HEK293T (cell line): ENCODE results near the gene SCARB1.

Source experiments
- CTCF ChIA-PET: fragments of 350-600 bp; formaldehyde crosslinking; extraction: SDS; loops from one replicate; lab custom pipeline; 2021; ENCODE audit warnings: antibody characterized with exemption, inconsistent platforms; lab: Yijun Ruan, JAX
- POLR2A ChIA-PET: fragments of 350-600 bp; formaldehyde crosslinking; extraction: SDS; loops from one replicate; lab custom pipeline; 2020; ENCODE audit warnings: antibody characterized with exemption, inconsistent platforms; lab: Yijun Ruan, JAX
- DNase-seq: peaks from one replicate; pipeline ENCODE4 v3.0.0; 2012; ENCODE audit warnings: mixed read lengths; ENCODE audit errors: extremely low spot score
- ARNT ChIP-seq: fragments of 450-650 bp; IDR thresholded peaks from 2 replicates; pipeline ENCODE4 v1.6.1; 2017; ENCODE audit warnings: mild to moderate bottlenecking
- BHLHE40 ChIP-seq: fragments of 450-650 bp; IDR thresholded peaks from 2 replicates; pipeline ENCODE4 v1.6.1; 2016; ENCODE audit warnings: mild to moderate bottlenecking, moderate library complexity, borderline replicate concordance
- CTBP1 ChIP-seq: fragments of 450-650 bp; IDR thresholded peaks from 2 replicates; pipeline ENCODE4 v1.6.1; 2016; ENCODE audit warnings: borderline replicate concordance
- ELF4 ChIP-seq: fragments of 450-650 bp; IDR thresholded peaks from 2 replicates; pipeline ENCODE4 v1.6.1; 2017; ENCODE audit warnings: antibody characterized with exemption
- FOXA1 ChIP-seq: fragments of 450-650 bp; IDR thresholded peaks from 2 replicates; pipeline ENCODE4 v1.6.1; 2016; ENCODE audit warnings: mild to moderate bottlenecking
- FOXK2 ChIP-seq: fragments of 450-650 bp; IDR thresholded peaks from 2 replicates; pipeline ENCODE4 v1.6.1; 2016; ENCODE audit warnings: mild to moderate bottlenecking
- FOXM1 ChIP-seq: fragments of 450-650 bp; IDR thresholded peaks from 2 replicates; pipeline ENCODE4 v1.6.1; 2017; ENCODE audit warnings: mild to moderate bottlenecking, borderline replicate concordance
- HDGF ChIP-seq: fragments of 450-650 bp; IDR thresholded peaks from 2 replicates; pipeline ENCODE4 v1.6.1; 2017; ENCODE audit warnings: antibody characterized with exemption, borderline replicate concordance
- L3MBTL2 ChIP-seq: fragments of 450-650 bp; conservative IDR thresholded peaks from 2 replicates; pipeline ENCODE4 v1.6.1; 2016; ENCODE audit warnings: mild to moderate bottlenecking
- LEF1 ChIP-seq: fragments of 450-650 bp; IDR thresholded peaks from 2 replicates; pipeline ENCODE4 v1.6.1; 2017; ENCODE audit warnings: mild to moderate bottlenecking, borderline replicate concordance
- NFRKB ChIP-seq: fragments of 450-650 bp; IDR thresholded peaks from 2 replicates; pipeline ENCODE4 v1.6.1; 2016; ENCODE audit warnings: mild to moderate bottlenecking, moderate library complexity
- SP1 ChIP-seq: fragments of 450-650 bp; IDR thresholded peaks from 2 replicates; pipeline ENCODE4 v1.6.1; 2017
- SUZ12 ChIP-seq: fragments of 450-650 bp; IDR thresholded peaks from 2 replicates; pipeline ENCODE4 v1.6.1; 2016; ENCODE audit warnings: mild to moderate bottlenecking
- TARDBP ChIP-seq: fragments of 450-650 bp; IDR thresholded peaks from 2 replicates; pipeline ENCODE4 v1.6.1; 2016
- ZNF384 ChIP-seq: fragments of 450-650 bp; IDR thresholded peaks from 2 replicates; pipeline ENCODE4 v1.6.1; 2016
- TF ChIP-seq, protein P1 (sequence below): fragments of 450-650 bp; IDR thresholded peaks from 2 replicates; pipeline ENCODE4 v1.6.1; 2016

The SCARB1 gene

GRCh38 chr12:124736115-124737039 lies 127.3 kb downstream of the SCARB1 start:
- POLR2A ChIA-PET: no interaction called here
- CTCF ChIA-PET: no interaction called here
- DNase-seq: no peak
- TF ChIP-seq ELF4 (no peak), CTBP1 (no peak), L3MBTL2 (no peak), HDGF (no peak), TARDBP (no peak)

DNA sequence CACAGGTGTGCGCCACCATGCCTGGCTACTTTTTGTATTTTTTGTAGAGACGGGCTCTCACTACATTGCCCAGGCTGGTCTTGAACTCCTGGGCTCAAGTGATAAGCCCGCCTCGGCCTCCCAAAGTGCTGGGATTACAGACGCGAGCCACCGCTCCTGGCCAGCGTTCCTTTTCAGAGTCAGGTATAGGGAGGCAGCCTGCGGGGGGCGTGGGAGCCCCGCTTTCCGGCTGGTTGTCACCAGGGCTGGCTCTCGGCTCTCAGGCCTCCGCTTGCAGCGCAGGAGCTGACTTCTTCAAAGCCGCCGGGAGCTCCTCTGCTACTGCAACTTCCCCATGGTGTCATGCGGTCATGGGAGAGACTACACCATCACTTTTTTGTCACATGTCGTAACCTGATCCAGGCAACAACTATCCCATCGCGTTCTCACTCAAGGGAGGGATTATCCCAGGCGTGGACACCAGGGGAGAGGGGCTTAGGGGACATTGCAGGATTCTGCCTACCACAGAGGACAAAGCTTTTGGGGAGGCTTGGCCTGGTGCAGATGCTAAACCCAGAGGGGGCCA lies 129.4 kb downstream of the SCARB1 start:
- DNase-seq: peak; percentile 78
- no peak for TF ChIP-seq SP1
- TF ChIP-seq L3MBTL2: peak; percentile 61
- ChIA-PET POLR2A (interaction anchor here (0.6 to 0.9 kb wide), 2 partner anchors 8 to 27 kb away, joined by 3 read pairs; no protein-coding TSS in a partner anchor), CTCF (interaction anchor here (0.6 kb wide), 1 partner anchor 17 kb away, joined by 3 read pairs; no protein-coding TSS in a partner anchor)

DNA sequence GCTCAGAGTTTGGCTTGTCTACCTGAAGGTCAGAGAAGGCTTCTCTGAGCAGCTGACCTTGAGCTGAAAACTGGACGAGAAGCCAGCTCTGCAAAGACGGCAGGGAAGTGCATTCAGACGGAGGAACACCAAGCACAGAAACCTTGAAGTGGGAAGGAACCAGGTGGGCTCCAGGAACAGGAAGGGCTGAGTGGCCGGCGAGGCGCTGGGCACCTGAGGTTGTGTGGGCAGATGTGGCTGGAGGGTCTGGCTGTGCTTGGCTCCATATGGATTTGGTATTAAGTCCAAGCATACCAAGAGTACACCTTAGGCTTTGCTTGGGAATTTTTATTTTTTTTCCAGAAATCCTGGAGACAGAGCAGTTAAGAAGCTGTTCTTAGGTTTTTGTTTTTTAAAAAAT lies 130.6 kb downstream of the SCARB1 start:
- ChIA-PET POLR2A (interaction anchor here (1.1 kb wide), 2 partner anchors 12 to 23 kb away, joined by 3 read pairs; no protein-coding TSS in a partner anchor), CTCF (no interaction called here)
- DNase-seq: no peak
- no peak for TF ChIP-seq SUZ12
- TF ChIP-seq TARDBP: no peak
- no peak for TF ChIP-seq BHLHE40
- TF ChIP-seq NFRKB: no peak
- TF ChIP-seq L3MBTL2: no peak
- TF ChIP-seq FOXK2: no peak
- no peak for TF ChIP-seq FOXM1
- no peak for TF ChIP-seq SP1
- TF ChIP-seq, protein P1, sequence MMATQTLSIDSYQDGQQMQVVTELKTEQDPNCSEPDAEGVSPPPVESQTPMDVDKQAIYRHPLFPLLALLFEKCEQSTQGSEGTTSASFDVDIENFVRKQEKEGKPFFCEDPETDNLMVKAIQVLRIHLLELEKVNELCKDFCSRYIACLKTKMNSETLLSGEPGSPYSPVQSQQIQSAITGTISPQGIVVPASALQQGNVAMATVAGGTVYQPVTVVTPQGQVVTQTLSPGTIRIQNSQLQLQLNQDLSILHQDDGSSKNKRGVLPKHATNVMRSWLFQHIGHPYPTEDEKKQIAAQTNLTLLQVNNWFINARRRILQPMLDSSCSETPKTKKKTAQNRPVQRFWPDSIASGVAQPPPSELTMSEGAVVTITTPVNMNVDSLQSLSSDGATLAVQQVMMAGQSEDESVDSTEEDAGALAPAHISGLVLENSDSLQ: no peak
- no peak for TF ChIP-seq FOXA1
- no peak for TF ChIP-seq ZNF384
- TF ChIP-seq CTBP1: no peak
- no peak for TF ChIP-seq LEF1
- no peak for TF ChIP-seq ARNT
- TF ChIP-seq ELF4: no peak
- no peak for TF ChIP-seq HDGF

- ChIA-PET CTCF (interaction anchor here (0.6 kb wide), 1 partner anchor 92 kb away, joined by 3 read pairs; no protein-coding TSS in a partner anchor), POLR2A (interaction anchor here (1.1 kb wide), 2 partner anchors 12 to 23 kb away, joined by 3 read pairs; no protein-coding TSS in a partner anchor)
- TF ChIP-seq FOXA1: no peak
- no peak for TF ChIP-seq LEF1
- TF ChIP-seq ELF4: no peak
- no peak for TF ChIP-seq ZNF384
- no peak for TF ChIP-seq FOXM1
- no peak for TF ChIP-seq L3MBTL2
- TF ChIP-seq HDGF: no peak
- TF ChIP-seq FOXK2: no peak
- no peak for TF ChIP-seq BHLHE40
- TF ChIP-seq CTBP1: no peak
- TF ChIP-seq NFRKB: no peak
- no peak for TF ChIP-seq TARDBP
- TF ChIP-seq ARNT: no peak
- TF ChIP-seq SUZ12: no peak
- no peak for TF ChIP-seq SP1
- TF ChIP-seq, protein P1: no peak
- no peak for DNase-seq
Measured at GRCh38 chr12:124732275-124733075, 131.2 kb downstream of the SCARB1 start.

GRCh38 chr12:124731869-124732268 lies 131.8 kb downstream of the SCARB1 start:
- no peak for TF ChIP-seq ZNF384
- TF ChIP-seq ARNT: no peak
- no peak for TF ChIP-seq SP1
- no peak for TF ChIP-seq ELF4
- no peak for TF ChIP-seq L3MBTL2
- no peak for TF ChIP-seq SUZ12
- no peak for TF ChIP-seq LEF1
- TF ChIP-seq HDGF: no peak
- TF ChIP-seq NFRKB: no peak
- no peak for TF ChIP-seq FOXK2
- TF ChIP-seq, protein P1: no peak
- TF ChIP-seq CTBP1: no peak
- TF ChIP-seq FOXM1: no peak
- TF ChIP-seq BHLHE40: no peak
- CTCF ChIA-PET: interaction anchor here (0.6 kb wide), 1 partner anchor 17 kb away, joined by 6 read pairs; no protein-coding TSS in a partner anchor
- POLR2A ChIA-PET: interaction anchor here (1.1 kb wide), 1 partner anchor 22 kb away, joined by 3 read pairs; no protein-coding TSS in a partner anchor
- no peak for DNase-seq
